ENCODE data around the gene STAT5B.
"Not testable (repeated sequence)": the region's sequence is repeated elsewhere in the genome, so short reads cannot be mapped to it uniquely, and the experiment has no call there.

The STAT5B gene

DNA sequence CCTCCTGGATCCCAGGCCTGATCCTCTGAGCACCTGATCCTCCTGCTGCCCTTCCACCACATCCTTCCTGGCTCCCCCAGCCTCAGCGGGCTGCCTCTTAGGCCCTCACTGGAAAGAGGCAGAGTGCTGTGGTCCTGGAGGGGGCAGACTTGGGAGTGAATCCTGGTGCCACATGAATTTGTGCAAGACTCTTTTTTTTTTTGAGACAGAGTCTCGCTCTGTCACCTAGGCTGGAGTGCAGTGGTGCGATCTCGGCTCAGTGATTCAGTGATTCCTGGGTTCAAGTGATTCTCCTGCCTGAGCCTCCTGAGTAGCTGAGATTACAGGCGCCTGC lies 84.9 kb downstream of the STAT5B start:
- no peak for DNase-seq

DNA sequence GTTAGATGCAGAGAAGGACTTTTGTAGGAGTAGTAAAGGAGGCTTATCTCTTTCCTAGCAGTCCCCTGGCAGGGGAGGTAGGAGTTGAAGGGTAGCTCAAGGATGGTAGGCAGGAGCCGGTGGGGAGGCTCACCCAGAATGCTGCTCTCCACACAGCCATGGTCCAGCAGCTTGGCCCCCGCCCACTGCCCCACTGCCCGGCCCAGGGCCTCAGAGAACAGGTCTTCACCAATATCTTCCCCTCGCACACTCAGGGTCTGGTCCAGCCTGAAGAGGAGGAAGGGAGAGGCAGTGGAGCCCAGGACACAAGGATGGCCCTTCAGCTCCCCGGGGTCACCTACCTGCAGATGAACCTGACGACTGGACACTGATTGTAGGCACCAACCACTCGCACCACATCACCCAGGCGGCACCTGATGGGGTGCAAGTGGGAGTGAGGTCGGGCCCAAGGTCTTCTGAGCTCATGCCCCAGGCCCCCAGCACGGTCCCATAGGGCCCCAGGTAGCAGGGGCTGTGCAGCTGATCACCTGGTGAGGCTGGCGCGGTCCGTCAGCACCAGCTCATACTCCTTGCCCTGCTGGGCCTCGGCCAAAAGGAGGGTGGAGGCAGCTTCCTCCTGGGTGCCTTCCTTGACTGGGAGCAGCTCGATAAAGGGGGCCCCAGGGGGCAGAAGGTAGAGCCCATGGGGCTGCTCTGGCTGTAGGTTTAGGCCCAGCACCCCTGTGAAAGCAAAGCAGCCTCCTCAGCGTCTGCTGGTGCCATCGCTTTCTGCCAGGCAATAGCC lies 85.5 kb downstream of the STAT5B start:
- DNase-seq = no peak

DNA sequence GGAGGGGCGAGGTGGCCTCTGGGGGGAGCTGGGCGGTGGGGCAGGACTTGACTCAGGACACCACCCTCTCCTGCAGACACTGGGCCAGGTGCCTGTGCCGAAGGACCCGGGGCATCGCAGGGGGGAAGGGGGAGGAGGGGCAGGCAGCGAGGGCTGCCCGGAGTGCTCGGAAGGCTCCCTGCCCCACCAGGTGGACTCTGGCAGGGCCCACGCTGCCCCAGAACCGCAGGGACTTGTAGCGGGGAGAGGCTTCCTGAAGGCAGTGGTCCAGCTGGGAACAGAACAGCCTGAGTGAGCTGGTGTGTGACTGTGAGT lies 86.6 kb downstream of the STAT5B start:
- DNase-seq = no peak

DNA sequence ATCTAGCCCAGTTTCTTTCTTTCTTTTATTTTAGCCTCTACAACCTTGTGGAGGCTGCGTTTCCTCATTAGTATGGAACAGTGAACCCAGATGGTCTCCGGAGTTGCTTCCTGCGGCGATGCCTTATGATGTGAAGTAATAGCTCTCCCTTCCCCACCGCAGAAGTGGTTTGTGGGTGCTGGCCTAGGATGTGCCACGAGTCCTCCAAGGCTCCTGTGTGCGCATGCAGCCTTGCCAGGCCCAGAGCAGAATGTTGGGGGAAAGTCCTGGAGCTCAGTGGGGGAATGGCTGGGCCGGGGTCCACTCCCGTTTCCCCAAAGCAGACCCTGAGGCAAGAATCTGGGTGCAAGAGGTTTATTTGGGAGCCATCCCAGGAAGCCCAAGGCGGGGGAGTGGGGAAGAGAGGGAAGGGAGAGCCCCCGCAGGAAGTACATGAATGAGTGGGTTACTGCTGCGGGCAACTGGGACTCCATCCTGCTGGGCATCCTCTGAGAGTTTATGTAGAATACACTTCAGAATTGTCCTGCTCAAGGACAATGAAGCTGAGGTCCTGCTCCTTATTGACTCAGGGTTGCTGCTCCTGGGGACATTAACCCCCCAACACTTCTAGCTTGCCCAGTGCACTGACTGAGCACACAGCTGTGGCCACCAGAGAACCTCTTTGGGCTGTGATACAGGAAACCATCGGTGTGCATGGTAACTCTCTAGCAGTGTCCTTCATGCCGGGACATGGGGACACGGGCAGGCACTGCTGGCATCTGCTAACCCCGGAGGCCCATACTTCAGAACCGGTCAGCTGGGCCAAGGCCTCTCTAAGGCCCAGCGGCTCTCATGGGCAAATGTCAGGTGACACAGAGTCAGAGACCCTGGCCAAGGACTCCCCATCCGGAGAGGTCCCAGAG lies 87.2 kb downstream of the STAT5B start:
- no peak for DNase-seq

DNA sequence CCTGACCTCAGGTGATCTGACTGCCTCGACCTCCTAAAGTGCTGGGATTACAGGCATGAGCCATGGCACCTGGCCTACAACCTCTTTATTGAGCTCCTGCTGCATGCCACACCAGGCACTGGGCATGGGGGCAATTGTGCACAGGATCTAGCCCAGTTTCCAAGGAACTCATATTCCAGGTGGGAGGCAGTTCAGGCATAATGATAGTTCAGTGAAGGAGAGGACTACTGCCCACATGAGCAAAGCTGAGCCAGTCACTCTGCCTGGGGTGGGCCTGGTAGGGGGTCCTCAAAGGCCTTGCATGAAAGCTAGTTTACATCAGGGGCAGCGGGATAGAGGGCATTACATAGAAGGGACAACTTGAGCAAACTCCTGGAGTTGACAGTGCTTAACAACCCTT lies 88.4 kb downstream of the STAT5B start:
- no peak for DNase-seq

DNA sequence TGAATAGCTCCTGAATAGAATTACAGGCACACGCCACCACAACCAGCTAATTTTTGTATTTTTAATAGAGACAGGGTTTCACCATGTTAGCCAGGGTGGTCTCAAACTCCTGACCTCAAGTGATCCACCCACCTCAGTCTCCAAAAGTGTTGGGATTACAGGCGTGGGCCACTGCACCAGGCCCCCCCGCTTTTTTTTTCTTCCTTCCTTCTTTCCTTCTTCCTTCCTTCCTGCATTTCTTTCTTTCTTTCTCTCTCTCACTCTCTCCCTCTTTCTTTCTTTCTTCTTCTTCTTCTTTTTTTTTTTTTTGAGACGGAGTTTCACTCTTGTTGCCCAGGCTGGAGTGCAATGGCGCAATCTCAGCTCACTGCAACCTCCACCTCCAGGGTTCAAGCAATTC lies 90.0 kb downstream of the STAT5B start:
- DNase-seq = not testable (repeated sequence)

DNA sequence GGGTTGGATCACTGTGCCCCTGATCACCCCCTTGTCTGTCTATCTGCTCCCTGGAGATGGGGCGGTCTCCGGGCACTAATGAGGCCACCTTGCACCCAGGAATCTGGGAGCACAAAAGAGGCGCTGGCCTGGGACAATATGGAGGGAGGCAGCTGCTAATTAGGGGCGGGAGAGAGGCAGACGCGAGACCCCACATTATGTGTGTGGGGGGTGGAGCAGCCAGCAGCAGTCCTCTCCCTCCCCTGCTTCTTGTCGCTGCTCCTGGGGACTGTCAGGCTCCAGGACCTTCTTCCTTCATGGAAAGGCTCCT lies 90.6 kb downstream of the STAT5B start:
- no peak for DNase-seq

DNA sequence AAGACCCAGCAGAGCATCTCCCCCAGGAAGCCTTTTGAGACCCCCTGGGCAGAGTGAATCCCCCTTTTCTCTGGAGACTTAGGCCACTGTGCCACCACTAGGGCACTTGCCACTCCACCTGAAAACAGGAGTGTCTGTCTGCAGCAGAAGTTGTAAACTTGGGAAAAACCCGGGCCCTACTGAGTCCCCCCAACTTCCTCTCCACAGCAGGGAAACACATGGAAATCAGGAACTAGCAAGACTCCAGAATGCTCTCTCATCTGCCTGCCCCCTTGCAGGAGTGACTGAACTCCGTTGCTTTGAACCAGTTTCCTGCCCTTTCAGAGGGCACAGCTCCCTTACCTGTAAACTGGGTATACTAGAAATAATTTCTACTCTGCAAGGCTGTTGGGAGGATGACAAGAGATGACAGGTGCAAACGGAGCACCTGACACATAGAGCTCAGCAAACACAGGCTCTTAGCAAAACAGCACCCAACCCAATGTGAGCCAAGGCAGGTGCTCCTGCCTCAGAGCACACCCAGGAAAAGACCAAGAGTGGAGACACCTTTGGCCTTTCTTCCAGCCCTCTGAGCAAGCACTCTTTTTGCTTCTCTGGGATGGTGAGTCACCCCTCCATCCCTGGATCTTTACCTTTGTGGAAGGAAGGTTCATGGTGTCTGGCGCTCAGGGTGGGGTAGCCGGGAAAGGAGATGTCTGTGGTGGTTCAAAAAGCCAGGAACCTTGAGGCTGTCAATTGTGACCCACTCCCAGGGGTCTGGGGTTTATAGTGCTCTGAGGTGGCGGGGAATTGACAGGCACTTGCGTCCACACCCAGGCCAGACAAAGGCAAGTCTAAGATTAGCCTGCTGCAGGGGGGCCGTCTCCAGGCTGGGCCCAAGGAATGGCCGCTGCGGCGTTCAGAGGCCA lies 91.2 kb downstream of the STAT5B start, which contains the start of gene HCRT:
Gene HCRT (minus strand): TSS at position 740 of the 908 bp plus-strand sequence. CDS start 87 bp downstream, at position 653.
- DNase-seq = no peak

DNA sequence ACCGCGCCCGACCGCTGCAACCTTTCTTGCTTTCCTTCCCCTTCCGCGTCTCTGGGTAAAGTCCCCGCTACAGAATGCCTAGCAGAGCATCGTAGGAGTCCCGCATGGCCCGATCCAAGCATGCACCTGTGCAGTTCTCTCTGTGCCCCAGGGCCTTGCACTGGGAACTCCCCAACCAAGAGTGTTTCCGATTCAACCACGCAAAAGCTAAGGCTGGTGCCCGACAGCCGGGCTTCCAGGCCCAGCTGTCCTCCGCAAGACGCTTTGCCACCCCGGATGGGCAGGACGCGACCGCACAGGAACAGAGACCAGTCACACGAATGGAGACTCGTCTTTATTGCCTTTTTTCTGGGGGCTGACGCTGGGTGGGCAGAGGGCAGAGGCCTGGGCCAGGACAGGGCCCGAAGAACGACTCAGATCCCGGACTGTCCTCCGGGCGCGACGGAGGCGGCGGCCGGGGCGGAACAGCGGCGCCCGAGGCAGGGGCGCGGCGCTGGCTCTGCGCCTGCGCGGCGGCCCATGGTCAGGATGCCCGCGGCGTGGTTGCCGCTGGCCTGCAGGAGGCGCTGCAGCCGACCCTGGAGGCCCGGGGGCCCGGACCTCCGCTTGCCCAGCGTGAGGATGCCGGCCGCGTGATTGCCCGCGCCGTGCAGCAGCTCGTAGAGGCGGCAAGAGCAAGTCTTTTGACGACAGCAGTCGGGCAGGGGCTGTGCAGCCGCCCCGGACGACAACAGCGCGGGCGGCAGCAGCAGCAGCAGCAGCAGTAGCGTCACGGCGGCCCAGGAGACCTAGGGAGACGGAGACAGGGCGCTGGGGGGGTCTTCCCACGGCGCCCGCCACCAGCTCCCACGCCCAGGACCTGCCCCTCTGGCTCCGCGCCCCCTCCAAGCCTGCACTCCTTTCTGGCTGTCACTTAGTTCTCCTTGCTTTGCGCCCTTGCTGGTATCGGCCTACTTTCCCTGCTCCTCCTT lies 92.2 kb downstream of the STAT5B start:
- DNase-seq = no peak

DNA sequence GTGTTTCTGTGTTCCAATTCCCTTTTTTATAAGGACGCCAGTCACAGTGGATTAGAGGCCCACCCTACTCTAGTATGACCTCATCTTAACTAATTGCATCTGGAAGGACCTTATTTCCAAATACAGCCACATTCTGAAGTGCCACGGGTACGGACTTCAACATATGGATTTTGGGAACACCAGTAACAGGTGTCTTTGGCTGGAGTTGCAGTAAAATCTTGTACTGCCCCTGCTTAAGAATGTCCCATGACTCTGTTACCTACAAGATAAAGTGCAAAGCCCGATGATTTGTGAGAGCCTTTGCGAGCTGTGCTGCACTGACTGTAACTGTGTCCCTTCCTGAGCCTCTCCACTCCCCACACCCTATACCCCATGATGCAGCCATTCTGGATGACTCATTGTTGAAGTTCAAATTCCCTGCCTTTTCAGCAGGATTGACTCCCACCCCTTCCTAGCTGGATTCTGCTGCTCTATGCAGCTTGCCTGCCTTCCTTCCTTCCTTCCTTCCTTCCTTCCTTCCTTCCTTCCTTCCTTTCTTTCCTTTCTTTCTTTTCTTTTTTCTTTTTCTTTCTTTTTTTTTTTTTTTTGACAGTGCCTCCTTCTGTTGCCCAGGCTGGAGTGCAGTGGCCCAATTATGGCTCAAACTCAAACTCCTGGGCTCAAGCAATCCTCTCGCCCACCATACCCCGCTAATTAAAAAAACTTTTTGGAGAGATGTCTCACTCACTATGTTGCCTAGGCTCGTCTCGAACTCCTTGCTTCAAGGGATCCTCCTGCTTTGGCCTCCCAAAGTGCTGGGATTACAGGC lies 93.1 kb downstream of the STAT5B start:
- DNase-seq = no peak

DNA sequence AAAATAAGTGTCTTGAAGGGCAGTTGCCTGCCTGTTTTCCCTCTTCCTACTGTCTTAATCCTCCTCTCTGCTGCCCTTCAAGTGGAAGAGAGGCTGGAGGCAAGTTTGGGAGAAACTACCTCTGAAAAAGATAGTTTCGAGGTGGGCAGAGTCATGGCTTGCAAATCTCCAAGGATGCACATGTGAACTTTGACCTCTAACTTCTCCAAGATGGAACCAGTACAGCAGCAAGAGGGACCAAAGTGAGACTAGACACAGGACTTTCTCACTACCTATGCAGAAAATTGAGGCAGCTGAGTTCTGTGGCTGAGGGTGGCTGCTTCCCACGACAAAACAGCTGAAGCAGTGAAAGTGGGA lies 94.4 kb downstream of the STAT5B start:
- no peak for DNase-seq

DNA sequence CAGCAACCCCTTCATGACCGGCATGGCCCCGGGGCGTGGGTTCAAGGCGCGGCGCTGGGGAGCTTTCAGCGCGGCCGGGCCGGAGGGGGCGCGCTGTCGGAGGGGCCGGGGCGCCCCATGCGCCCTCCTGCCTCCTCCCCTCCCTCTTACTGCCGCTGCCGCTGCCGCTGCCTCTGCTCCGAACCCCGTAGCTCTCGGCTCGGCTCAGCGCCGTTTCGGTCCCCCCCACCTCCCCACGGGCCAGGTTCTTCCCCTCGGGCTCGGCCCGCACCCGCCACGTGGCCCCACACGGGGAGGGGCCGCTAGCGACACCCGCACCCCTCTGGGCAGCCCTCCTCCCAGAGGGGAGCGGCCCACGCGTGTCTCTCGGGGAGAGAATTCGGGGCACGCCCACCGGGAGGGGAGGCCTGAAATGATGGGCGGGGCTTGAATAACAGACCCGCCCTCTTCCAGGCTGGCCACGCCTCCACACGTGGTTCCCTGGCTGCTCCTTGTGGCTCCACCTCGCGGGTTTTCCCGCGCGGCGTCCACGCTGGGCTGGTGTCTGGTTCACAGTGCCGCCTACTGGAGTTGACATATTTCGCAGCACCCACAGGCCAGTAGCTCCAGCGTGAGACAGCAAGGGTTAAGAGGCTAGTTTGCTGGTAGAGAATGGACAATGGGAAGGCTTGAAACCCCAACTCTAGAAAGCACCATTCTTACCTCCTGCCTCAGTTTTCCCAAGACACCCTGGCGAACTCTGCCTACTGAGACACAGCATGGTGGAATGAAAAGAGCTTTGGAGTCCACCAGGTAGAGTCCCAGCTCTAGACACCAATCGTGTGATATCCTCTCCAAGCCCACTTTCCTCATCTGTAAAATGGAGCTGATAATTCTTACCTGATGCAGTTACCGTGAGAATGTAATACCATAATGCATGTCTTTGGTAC lies 95.0 kb downstream of the STAT5B start, which contains the start of gene KCNH4:
Gene KCNH4 (minus strand): TSS at position 221 of the 929 bp plus-strand sequence. CDS start 197 bp downstream, at position 24.
- peak; percentile 40 for DNase-seq

DNA sequence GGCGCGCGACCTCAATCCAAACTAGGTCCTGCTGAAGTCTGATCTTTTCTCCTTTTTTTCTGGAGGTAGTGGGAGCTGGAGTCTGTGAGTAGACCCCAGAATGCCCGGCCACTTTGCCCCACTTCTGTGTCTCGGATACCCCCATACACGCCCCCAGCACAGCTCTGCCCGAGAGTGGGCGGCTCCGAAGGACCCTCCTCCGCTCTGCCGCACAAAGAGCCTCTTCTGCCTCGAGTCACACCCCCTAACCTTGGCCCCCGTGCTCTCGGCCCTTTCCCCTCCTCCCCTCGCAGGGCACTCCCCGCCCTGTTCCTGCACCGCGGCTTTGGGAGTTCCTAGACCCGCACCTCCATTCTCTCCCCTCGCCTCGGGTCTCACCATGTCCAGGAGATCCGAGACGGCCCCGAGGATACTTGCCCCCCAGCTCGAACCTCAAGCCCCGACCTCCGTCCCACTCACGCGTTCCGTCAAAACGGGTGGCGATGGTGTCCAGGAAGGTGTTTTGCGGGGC lies 95.7 kb downstream of the STAT5B start:
- no peak for DNase-seq

DNA sequence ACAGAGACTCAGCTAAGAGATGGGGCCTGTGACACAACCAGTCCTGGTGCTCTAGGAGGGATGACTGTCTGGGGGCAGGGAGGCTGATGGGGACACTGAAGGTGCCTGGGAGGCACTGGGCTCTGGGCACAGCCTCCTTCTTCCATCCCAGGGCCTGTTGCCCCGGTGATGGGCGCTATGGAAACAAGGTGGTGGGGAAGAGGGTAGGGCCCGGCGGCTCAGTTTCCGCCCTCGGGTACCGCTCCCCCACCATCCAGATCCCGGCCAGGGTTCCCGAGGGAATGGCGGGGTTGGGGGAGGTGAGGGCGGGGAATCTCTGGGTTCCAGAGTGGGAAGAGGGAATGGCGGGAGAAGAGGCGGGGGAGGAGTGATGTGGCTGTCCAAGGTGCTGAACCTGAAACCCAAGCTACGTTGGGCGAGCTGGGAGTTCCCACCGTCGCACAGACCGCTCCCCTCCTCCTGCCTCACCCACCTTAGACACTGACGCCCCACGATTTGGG lies 96.2 kb downstream of the STAT5B start:
- DNase-seq = no peak

DNA sequence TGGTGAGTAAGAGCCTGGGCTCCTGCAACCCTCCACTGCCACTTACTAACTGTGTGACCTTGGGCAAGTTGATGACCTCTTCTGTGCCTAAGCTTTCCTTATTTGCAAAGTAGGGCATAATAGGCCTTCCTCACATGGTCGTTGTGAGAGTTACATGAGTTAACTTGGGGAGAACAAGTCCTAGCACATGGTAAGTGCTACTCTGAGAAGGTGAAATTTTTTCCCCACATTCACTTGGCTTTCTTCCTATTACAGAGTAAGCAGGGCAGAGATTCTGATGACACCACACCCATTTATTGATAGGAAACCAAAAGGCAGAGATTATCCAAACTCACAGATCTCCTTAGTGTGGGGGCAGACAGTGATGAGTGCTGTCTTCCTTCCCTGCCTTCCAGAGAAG lies 96.9 kb downstream of the STAT5B start:
- DNase-seq = no peak

DNA sequence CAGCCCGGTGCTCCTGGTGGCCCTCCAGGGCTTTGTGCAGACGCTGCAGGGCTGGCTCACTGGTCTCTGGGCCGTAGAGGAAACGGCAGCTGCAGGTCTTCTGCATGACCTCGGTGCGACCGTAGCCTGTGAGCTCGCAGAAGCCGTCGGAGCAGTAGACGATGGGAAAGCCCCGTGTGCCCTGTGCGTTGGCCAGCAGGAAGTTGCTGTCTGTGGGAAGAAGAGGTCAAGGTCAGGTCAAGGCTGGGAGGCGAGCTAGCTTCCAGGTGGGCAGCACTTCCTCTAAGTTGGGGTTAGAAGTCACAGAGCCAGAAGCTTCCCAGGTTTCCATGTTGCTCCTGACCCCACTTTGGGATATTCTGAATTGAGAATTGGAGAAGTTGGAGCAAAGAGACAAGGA lies 97.4 kb downstream of the STAT5B start:
- DNase-seq = no peak

DNA sequence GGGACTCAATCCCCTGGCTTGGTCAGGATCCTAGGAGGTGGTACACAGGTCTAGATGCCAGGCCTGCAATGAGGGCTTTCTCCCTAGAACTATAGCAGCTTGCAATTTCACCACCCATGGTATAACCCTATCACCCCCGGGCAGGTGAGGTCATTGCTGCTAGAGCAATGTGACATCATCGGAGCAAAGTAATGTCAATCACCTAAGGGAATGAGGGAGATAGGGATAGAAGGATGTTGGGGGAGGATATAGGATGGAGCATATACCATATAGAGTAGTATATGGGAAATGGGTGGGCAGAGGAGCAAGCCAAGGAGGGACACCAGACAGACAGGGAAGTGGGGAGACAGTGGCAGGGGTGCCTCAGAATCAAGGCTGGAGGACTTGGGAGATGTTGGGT lies 98.5 kb downstream of the STAT5B start:
- no peak for DNase-seq

DNA sequence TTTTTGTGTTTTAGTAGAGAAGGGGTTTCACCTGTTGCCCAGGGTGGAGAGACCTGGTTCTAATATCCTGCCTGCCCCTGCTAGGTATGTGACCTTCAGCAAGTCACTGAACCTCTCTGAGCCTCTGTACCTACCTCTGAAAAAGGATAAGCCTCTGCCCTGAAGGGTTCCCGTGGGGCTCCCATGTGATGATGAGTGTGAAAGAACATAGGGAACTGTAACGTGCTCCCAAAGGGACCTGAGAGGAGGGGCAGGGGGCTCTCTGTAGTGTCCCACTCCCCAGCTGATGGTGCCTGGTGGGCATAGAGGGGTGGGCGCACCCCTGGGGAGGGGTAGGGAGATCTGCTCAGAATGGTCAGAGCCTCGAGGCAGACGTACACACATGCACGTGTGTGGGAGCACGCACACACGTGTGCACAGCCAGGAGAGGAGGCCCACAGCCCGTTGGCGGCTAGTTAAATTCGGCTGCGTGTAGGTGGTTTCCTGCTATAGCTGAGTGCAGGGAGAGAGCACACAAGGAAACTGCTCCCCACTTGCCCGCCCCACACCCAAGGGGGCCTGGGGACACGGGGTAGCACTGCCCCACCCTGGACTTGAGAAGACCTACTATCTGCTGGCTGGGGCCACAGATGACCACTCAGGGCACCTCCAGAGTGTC lies 101.9 kb downstream of the STAT5B start:
- DNase-seq = no peak

DNA sequence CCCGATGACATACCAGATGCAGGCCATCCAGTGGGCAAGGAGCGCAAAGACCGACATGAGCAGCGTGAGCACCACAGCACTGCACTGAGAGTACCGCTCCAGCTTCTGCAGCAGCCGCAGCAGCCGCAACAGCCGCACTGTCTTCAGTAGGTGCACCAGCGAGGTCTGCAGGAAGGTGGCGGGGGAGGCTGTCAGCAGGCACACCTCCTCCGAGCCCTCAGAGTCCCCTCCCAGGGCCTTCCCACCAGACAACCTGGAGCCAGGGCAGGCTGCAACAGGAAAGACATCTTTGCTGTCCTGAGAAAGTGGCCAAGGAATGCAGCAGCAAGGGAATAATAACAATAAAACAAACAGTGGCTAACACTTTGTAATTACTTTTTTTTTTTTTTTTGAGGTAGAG lies 104.4 kb downstream of the STAT5B start:
- DNase-seq = no peak

Data from NCI-H1417 treated with DMSO at 0.1 percent for 48 hours (cell line).